ENCODE data around the gene EMCN. TPM values are rescaled to one million over a fixed set of nuclear protein-coding genes. Genes with fewer than 3 reads are reported as not detected.

EMCN gene
- polyA plus RNA-seq, 1 experiment = 0.11 TPM

DNA sequence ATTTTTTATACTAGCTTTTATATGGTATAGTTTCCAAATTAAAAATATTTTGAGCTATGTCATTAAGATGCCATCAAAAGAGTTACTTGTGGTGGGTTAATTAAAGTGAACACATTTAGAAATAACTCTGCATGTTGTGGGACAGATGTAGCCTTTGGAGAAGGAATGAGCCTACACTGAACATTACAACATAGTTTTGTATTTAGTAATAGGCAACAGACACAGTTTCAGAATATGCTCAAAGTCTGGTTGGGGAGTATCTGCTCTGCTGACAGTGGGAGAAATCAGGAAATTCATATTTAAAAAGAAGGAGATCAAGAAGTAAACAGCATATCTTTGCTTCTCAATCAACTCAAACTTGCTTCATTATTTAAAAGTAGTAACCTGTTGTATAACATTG is 23.7 kb downstream of the EMCN start:
- TF ChIP-seq, protein P1, sequence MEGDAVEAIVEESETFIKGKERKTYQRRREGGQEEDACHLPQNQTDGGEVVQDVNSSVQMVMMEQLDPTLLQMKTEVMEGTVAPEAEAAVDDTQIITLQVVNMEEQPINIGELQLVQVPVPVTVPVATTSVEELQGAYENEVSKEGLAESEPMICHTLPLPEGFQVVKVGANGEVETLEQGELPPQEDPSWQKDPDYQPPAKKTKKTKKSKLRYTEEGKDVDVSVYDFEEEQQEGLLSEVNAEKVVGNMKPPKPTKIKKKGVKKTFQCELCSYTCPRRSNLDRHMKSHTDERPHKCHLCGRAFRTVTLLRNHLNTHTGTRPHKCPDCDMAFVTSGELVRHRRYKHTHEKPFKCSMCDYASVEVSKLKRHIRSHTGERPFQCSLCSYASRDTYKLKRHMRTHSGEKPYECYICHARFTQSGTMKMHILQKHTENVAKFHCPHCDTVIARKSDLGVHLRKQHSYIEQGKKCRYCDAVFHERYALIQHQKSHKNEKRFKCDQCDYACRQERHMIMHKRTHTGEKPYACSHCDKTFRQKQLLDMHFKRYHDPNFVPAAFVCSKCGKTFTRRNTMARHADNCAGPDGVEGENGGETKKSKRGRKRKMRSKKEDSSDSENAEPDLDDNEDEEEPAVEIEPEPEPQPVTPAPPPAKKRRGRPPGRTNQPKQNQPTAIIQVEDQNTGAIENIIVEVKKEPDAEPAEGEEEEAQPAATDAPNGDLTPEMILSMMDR (IDR thresholded peaks at IDR 0.05; ENCODE audit: insufficient read depth, low read depth, low read length) = no peak
- H3K4me3 ChIP-seq (ENCODE audit: low read depth, low read length) = no peak overlapping the region
- DNase-seq (ENCODE audit: low read depth) = peak; percentile 26
- POLR2A ChIA-PET = no interaction called here
- no peaks in the 10 kb centered on the region for H3K36me3 ChIP-seq (ENCODE audit: control insufficient read depth, insufficient read depth, low read length)
- CTCF ChIA-PET = interaction anchor here (0.7 to 1.4 kb wide), 3 partner anchors 13 to 495 kb away, joined by 3 to 4 read pairs (median 4); no protein-coding TSS in a partner anchor
- H3K27me3 ChIP-seq (ENCODE audit: control insufficient read depth, insufficient read depth, low read length) = no peaks in the 10 kb centered on the region

DNA sequence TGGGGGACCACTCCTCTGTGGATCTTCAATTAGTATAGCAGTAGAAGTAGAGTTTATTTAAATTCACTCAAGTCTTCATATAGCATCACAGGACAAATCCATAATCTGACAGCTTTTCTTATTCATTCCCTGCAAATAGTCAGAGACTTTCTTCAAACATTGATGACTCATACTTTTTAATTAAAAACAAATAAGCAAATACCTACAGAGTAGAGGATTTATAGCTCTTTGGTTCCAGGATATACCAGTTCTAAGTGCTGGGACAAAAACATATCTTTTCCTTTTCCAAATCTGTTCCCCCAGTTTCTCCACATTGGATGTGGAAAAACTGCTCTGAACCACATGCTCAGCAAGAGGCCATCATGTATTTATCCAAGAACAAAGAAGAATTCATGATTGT is 24.1 kb downstream of the EMCN start:
- DNase-seq (ENCODE audit: low read depth) = no peak
- no peak overlapping the region for H3K4me3 ChIP-seq (ENCODE audit: low read depth, low read length)
- CTCF ChIA-PET = interaction anchor here (1.4 kb wide), 1 partner anchor 13 kb away, joined by 3 read pairs; no protein-coding TSS in a partner anchor
- no peaks in the 10 kb centered on the region for H3K27me3 ChIP-seq (ENCODE audit: control insufficient read depth, insufficient read depth, low read length)
- no peaks in the 10 kb centered on the region for H3K36me3 ChIP-seq (ENCODE audit: control insufficient read depth, insufficient read depth, low read length)
- TF ChIP-seq, protein P1 (IDR thresholded peaks at IDR 0.05; ENCODE audit: insufficient read depth, low read depth, low read length) = no peak
- POLR2A ChIA-PET = no interaction called here

DNA sequence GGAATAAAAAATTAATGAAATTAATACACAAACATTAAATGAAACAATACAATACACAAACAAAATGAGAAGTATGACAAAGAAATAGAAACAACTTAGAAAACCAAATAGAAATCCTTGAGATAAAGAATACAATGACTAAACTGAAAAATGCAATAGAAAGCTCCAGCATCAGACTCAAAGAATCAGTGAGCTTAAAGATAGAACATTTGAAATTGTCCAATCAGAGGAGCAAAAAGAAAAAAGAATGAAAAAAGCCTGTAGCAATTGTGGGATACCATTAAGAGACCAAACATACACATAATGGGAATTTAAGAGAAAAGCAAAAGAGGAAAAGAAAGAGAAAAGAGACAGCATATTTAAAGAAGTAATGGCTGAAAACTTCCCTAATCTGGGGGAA is 25.7 kb downstream of the EMCN start:
- Histone ChIP-seq H3K36me3 (ENCODE audit: control insufficient read depth, insufficient read depth, low read length) (no peaks in the 10 kb centered on the region), H3K27me3 (ENCODE audit: control insufficient read depth, insufficient read depth, low read length) (no peaks in the 10 kb centered on the region), H3K4me3 (ENCODE audit: low read depth, low read length) (no peak overlapping the region)
- DNase-seq (ENCODE audit: low read depth) = no peak
- TF ChIP-seq, protein P1 (IDR thresholded peaks at IDR 0.05; ENCODE audit: insufficient read depth, low read depth, low read length) = no peak
- POLR2A ChIA-PET = no interaction called here
- CTCF ChIA-PET = no interaction called here

DNA sequence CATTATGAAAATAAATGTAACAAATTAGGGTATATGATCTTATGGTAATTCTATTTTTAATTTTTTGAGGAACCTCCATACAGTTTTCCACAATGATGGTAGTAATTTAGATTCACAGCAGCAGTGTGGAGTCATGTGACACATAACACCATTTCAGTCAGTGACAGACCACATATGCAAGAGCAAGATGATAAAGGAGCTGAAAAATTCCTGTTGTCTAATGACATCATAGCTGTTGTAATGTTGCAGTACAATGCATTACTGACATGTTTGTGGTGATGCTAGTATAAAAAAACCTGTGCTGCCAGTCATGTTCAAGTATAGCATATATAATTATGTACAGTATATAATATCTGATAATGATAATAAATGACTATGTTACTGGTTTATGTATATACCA is 28.5 kb downstream of the EMCN start:
- H3K27me3 ChIP-seq (ENCODE audit: control insufficient read depth, insufficient read depth, low read length) = no peaks in the 10 kb centered on the region
- TF ChIP-seq, protein P1 (IDR thresholded peaks at IDR 0.05; ENCODE audit: insufficient read depth, low read depth, low read length) = no peak
- CTCF ChIA-PET = interaction anchor here (0.6 kb wide), 1 partner anchor 1088 kb away, joined by 3 read pairs; no protein-coding TSS in a partner anchor
- no peak overlapping the region for H3K4me3 ChIP-seq (ENCODE audit: low read depth, low read length)
- DNase-seq (ENCODE audit: low read depth) = no peak
- POLR2A ChIA-PET = no interaction called here
- H3K36me3 ChIP-seq (ENCODE audit: control insufficient read depth, insufficient read depth, low read length) = no peaks in the 10 kb centered on the region

DNA sequence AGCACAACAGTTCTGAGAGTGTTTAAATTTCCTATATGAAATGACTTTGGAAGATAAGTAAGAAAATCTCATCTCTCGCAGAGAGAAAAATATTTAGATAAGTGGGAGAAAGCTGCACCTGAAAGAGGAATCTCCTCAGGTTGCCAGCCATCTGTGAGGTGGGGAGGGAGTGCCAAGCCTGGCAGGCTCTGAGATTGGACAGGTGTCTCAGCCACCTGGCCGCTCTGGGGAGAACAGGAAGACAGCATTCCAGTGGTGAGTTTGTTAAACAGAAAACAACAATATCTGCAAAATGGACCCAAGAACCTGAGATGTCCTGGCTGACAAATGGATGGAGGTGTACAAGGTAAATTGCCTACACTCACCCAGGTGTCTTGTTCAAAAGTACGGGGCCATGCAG is 31.3 kb downstream of the EMCN start:
- CTCF ChIA-PET = no interaction called here
- DNase-seq (ENCODE audit: low read depth) = no peak
- TF ChIP-seq, protein P1 (IDR thresholded peaks at IDR 0.05; ENCODE audit: insufficient read depth, low read depth, low read length) = no peak

More for the DNA sequence above, 31.3 kb downstream of the EMCN start:
- no peaks in the 10 kb centered on the region for H3K27me3 ChIP-seq (ENCODE audit: control insufficient read depth, insufficient read depth, low read length)
- H3K4me3 ChIP-seq (ENCODE audit: low read depth, low read length) = no peak overlapping the region
- no peaks in the 10 kb centered on the region for H3K36me3 ChIP-seq (ENCODE audit: control insufficient read depth, insufficient read depth, low read length)
- POLR2A ChIA-PET = no interaction called here

Data from BJ (cell line).